Esophagus muscularis mucosa (tissue), 4 donors: ENCODE measurements around the gene DDX43. TPM values are rescaled to one million over a fixed set of nuclear protein-coding genes. Genes with fewer than 3 reads are reported as not detected.

ENCODE experiments used
- DNase-seq: peaks from one replicate; pipeline ENCODE4 v3.0.0-alpha.2; 2017; ENCODE audit errors: extremely low spot score
- H3K27ac ChIP-seq, 4 donors: fragments of 200-600 bp; sonication (generic); replicated peaks in 1 of 4; 1 replicate in 3 of 4; 2 replicates in 1 of 4; pipeline ENCODE4 v1.5.1; 2016 to 2019; ENCODE audit warnings: mild to moderate bottlenecking in 1 of 4
- H3K27me3 ChIP-seq, 4 donors: fragments of 200-600 bp; sonication (generic); one replicate each; pipeline versions ENCODE4 v1.5.1 to v1.6.0; 2016 to 2019
- H3K36me3 ChIP-seq, 4 donors: fragments of 200-600 bp; sonication (generic); one replicate each; pipeline ENCODE4 v1.5.1; 2016 to 2019
- H3K4me1 ChIP-seq, 4 donors: fragments of 200-600 bp; sonication (generic); one replicate each; pipeline ENCODE4 v1.5.1; 2016 to 2019
- H3K4me3 ChIP-seq, 4 donors: fragments of 200-600 bp; sonication (generic); 1 replicate in 2 of 4; 2 replicates in 2 of 4; pipeline ENCODE4 v1.5.1; 2016 to 2019; ENCODE audit warnings: mild to moderate bottlenecking in 4 of 4, moderate library complexity in 1 of 4
- H3K9me3 ChIP-seq, 4 donors: fragments of 200-600 bp; sonication (generic); 1 replicate in 3 of 4; 2 replicates in 1 of 4; pipeline ENCODE4 v1.5.1; 2016 to 2019
- EP300 ChIP-seq: sonication (generic); formaldehyde crosslinking; IDR thresholded peaks from one replicate; pipeline ENCODE4 v1.6.1; 2017; ENCODE audit warnings: antibody characterized with exemption
- POLR2A ChIP-seq: fragments of 450-650 bp; IDR thresholded peaks from one replicate; pipeline ENCODE4 v1.6.1; 2017; ENCODE audit warnings: antibody characterized with exemption, moderate library complexity, mild to moderate bottlenecking, low read depth
- POLR2AphosphoS5 ChIP-seq, 2 donors: sonication (generic); formaldehyde crosslinking; IDR thresholded peaks; one replicate each; pipeline ENCODE4 v1.6.1; 2017; ENCODE audit warnings: antibody characterized with exemption in 2 of 2
- WGBS: methylation state at CpG from one replicate; pipeline ENCODE4 v1.1.5; 2018; 5-methylcytosine and 5-hydroxymethylcytosine counted together
- intact Hi-C: fragments of 100-400 bp; cut with DNase I; formaldehyde crosslinking; loops from one replicate; pipeline ENCODE4 v1.15.1; 2023
- total RNA-seq, 4 donors: library from RNA; depleted of rRNA; stranded (reverse); fragments of >200 nt; gene quantifications; one replicate each; pipeline versions ENCODE4 v1.1.0 to v1.2.1, GENCODE V29; 2016
- TF ChIP-seq, protein P1 (sequence below), 3 experiments: fragments of 200-600 bp in 2 of 3; fragments of 450-650 bp in 1 of 3; sonication (generic) in 2 of 3; IDR thresholded peaks; one replicate each; pipeline ENCODE4 v1.5.1; 2017 to 2019; ENCODE audit warnings: antibody characterized with exemption in 3 of 3, mild to moderate bottlenecking in 2 of 3, moderate library complexity in 1 of 3

The DDX43 gene
- total RNA-seq, 4 donors from 2014 or later: 0.80 to 3.5 (median 1.3) TPM

DNA sequence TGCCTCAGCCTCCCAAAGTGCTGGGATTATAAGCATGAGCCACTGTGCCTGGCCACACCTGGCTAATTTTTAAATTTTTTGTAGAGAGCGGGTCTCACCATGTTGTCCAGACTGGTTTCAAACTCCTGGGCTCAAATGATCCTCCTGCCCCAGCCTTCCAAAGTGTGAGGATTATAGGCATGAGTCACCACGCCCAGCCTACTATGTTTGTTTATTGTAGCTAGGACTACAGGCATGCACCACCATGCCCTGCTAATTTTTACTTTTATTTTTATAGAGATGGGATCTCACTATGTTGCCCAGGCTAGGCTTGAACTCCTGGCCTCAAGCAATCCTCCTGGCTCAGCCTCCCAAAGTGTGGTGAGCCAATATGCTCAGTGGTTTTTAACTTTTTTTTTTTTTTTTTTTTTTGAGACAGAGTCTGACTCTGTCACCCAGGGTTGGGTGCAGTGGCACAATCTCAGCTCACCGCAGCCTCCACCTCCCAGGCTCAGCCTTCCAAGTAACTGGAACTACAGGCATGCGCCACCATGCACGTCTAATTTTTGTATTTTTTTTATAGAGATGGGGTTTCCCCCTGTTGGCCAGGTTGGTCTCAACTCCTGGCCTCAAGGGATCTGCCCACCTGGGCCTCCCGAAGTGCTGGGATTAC is 12.0 kb upstream of the DDX43 start:
- H3K4me1 ChIP-seq: no peaks in the 10 kb centered on the region
- TF ChIP-seq EP300 (no peak), POLR2AphosphoS5 (IDR thresholded peaks at IDR 0.05) (no peak), POLR2A (no peak)
- TF ChIP-seq, protein P1, sequence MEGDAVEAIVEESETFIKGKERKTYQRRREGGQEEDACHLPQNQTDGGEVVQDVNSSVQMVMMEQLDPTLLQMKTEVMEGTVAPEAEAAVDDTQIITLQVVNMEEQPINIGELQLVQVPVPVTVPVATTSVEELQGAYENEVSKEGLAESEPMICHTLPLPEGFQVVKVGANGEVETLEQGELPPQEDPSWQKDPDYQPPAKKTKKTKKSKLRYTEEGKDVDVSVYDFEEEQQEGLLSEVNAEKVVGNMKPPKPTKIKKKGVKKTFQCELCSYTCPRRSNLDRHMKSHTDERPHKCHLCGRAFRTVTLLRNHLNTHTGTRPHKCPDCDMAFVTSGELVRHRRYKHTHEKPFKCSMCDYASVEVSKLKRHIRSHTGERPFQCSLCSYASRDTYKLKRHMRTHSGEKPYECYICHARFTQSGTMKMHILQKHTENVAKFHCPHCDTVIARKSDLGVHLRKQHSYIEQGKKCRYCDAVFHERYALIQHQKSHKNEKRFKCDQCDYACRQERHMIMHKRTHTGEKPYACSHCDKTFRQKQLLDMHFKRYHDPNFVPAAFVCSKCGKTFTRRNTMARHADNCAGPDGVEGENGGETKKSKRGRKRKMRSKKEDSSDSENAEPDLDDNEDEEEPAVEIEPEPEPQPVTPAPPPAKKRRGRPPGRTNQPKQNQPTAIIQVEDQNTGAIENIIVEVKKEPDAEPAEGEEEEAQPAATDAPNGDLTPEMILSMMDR (IDR thresholded peaks at IDR 0.05): no peak
- H3K36me3 ChIP-seq: no peaks in the 10 kb centered on the region
- WGBS: 93% methylated on average over 6 of the region's 6 CpGs
- H3K27ac ChIP-seq: no peak overlapping the region
- intact Hi-C loops: no loop called here
- no peaks in the 10 kb centered on the region for H3K9me3 ChIP-seq
- H3K4me3 ChIP-seq: no peak overlapping the region
- DNase-seq: no peak
- H3K27me3 ChIP-seq: no peaks in the 10 kb centered on the region

DNA sequence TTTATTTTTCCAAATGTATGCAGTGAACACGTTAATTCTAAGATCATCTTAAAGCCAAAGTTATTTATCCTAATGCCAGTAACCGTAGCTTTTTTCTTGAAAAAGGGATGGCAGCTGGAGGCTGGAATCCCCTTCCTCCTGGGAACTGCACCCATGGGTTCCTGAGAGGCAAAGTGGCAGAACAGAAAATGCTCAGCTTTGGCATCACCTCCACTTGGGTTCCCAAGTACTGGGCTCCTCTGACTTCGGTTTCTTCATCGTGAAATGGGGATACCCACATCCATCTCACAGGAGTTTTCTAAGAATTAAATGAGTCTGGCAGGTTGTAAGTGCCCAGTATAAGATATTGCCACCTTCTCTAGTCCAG is 6.2 kb upstream of the DDX43 start:
- intact Hi-C loops: no loop called here
- H3K4me1 ChIP-seq: peaks cover 3 to 11% (median 9%) of the 10 kb centered on the region in 4 donors
- DNase-seq: no peak
- peak overlapping the region in 3 of 4 donors; percentile 47 to 64 (median 49) for H3K27ac ChIP-seq
- no peaks in the 10 kb centered on the region for H3K36me3 ChIP-seq
- TF ChIP-seq, protein P1 (IDR thresholded peaks at IDR 0.05): no peak
- TF ChIP-seq POLR2AphosphoS5 (IDR thresholded peaks at IDR 0.05): no peak
- TF ChIP-seq EP300: no peak
- TF ChIP-seq POLR2A: no peak
- H3K27me3 ChIP-seq: no peaks in the 10 kb centered on the region
- H3K4me3 ChIP-seq: peak overlapping the region; percentile 51 to 64 (median 56)
- 44% methylated on average over 4 of the region's 4 CpGs for WGBS
- H3K9me3 ChIP-seq: no peaks in the 10 kb centered on the region

DNA sequence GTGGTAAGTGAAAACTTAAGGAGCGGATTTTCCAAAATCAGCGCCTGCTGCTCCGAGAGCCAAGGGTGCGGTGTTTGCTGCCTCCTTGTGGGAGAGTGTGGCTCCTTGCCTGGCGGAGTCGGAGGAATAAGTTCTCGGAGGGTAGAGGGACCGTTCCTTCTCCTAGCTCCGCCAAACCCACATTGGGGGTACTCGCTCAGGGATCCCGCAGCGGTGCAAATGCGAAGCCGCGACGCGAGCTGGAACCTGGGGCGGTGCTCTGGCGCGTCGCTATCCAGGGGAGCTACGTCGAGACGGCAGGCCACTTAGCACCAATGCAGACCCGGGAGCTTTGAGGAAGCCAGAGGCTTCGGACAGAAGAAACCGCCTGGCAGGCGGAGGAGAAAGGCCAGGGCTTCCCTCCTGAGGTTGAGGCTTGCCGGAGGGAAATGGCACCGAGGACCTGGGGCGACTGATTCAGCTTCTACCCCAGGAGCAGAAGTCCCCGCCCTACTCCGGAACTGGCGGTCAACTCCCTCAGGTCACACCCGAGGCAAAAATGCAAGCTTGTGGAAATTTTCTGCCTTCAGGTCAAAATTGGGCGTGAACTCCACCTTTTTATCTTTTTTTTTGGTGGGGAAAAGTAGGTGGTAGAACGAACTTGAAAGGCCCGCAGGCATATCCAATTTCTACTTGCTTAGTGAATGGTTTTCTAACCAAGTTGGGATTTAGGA is 5.7 kb upstream of the DDX43 start:
- Histone ChIP-seq H3K4me1 (peaks cover 3 to 11% (median 9%) of the 10 kb centered on the region in 4 donors), H3K27ac (peak overlapping the region; percentile 42 to 64 (median 48)), H3K4me3 (peak overlapping the region; percentile 51 to 64 (median 56)), H3K36me3 (no peaks in the 10 kb centered on the region), H3K9me3 (no peaks in the 10 kb centered on the region), H3K27me3 (no peaks in the 10 kb centered on the region)
- DNase-seq: no peak
- intact Hi-C loops: no loop called here
- TF ChIP-seq, protein P1 (IDR thresholded peaks at IDR 0.05): peak; percentile 39 to 67 (median 41)
- TF ChIP-seq EP300: no peak
- TF ChIP-seq POLR2AphosphoS5 (IDR thresholded peaks at IDR 0.05): no peak
- TF ChIP-seq POLR2A: no peak
- 8% methylated on average over 18 of the region's 38 CpGs for WGBS

DNA sequence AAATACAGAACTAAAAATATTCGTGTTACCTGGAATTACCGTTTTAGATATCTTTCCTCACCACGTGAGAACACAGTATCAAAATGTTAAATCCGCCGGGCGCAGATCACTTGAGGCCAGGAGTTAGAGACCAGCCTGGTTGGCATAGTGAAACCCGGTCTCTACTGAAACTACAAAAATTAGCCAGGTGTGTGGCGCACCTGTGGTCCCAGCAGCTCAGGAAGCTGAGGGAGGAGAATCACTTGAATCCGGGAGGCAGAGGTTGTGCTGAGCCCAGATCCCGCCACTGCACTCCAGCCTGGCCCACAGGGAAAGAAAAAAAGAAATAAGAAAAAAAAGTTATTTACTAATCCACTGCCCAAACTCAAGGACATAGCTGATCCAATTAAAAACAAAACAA is 4.8 kb upstream of the DDX43 start:
- Histone ChIP-seq H3K27ac (no peak overlapping the region), H3K27me3 (no peaks in the 10 kb centered on the region), H3K9me3 (no peaks in the 10 kb centered on the region), H3K4me3 (no peak overlapping the region), H3K4me1 (peaks cover 3 to 11% (median 9%) of the 10 kb centered on the region in 4 donors), H3K36me3 (no peaks in the 10 kb centered on the region)
- intact Hi-C loops: no loop called here
- DNase-seq: no peak
- TF ChIP-seq, protein P1 (IDR thresholded peaks at IDR 0.05): no peak
- TF ChIP-seq POLR2A (no peak), POLR2AphosphoS5 (IDR thresholded peaks at IDR 0.05) (no peak)
- 94% methylated on average over 10 of the region's 10 CpGs for WGBS
